Endothelial cell of umbilical vein (primary cell): ENCODE data around the gene CHML. TPM values are rescaled to one million over a fixed set of nuclear protein-coding genes. Genes with fewer than 3 reads are reported as not detected.

ENCODE experiments used
- BruUV-seq: library from RNA; stranded (reverse); fragments of 400-500 nt; replicated peaks from 2 replicates; lab custom pipeline; 2021; lab: Mats Ljungman, UMichigan
- CTCF ChIA-PET: fragments of 300-600, 350-600 bp; sonication (Branson Sonifier 250); formaldehyde crosslinking; loops from one replicate; lab custom pipeline; 2021; ENCODE audit warnings: antibody characterized with exemption, inconsistent platforms; lab: Charles Lee
- POLR2A ChIA-PET: fragments of 300-600, 350-600 bp; sonication (Branson Sonifier 250); formaldehyde crosslinking; loops from one replicate; lab custom pipeline; 2021; ENCODE audit warnings: antibody characterized with exemption, inconsistent platforms; lab: Charles Lee
- DNase-seq: peaks from one replicate; pipeline ENCODE4 v3.0.0-alpha.2; 2011; ENCODE audit warnings: low read depth, low spot score
- FAIRE-seq: peaks from 2 replicates; lab custom pipeline; 2011; peaks lifted over from hg19 to GRCh38; lab: Jason Lieb, UNC
- H2AFZ ChIP-seq: 2 replicates; pipeline ENCODE4 v1.6.0; 2012; ENCODE audit warnings: low read depth, low read length, control low read depth, inconsistent platforms
- H3K27ac ChIP-seq: 2 replicates; pipeline ENCODE4 v1.5.1; 2011; ENCODE audit warnings: low read depth, mild to moderate bottlenecking, control low read depth, low read length, moderate library complexity; ENCODE audit not compliant: insufficient read depth
- H3K27me3 ChIP-seq, 2 experiments: 2 replicates each; pipeline versions ENCODE4 v1.6.0 to v1.6.1; 2011; ENCODE audit warnings: low read length in 2 of 2, mixed read lengths in 1 of 2; ENCODE audit not compliant: control insufficient read depth in 2 of 2, insufficient read depth in 2 of 2
- H3K36me3 ChIP-seq, 2 experiments: 2 replicates in 1 of 2; 3 replicates in 1 of 2; pipeline ENCODE4 v1.5.1; 2011; ENCODE audit warnings: low read length in 2 of 2, mild to moderate bottlenecking in 1 of 2, moderate library complexity in 1 of 2; ENCODE audit not compliant: control insufficient read depth in 2 of 2, insufficient read depth in 2 of 2; ENCODE audit errors: extremely low read depth in 1 of 2
- H3K4me1 ChIP-seq: 3 replicates; pipeline ENCODE4 v1.5.1; 2011; ENCODE audit warnings: mild to moderate bottlenecking, low read length; ENCODE audit not compliant: control insufficient read depth, insufficient read depth; ENCODE audit errors: extremely low read depth
- H3K4me2 ChIP-seq: 2 replicates; pipeline ENCODE4 v1.6.1; 2011; ENCODE audit warnings: low read length, control low read depth, mixed read lengths; ENCODE audit not compliant: insufficient read depth
- H3K4me3 ChIP-seq, 3 experiments: fragments of 200-600 bp in 1 of 3; sonication (generic), shearing (Covaris generic) in 1 of 3; replicated peaks in 1 of 3; 2 replicates each; pipeline ENCODE4 v1.5.1; 2011 to 2016; ENCODE audit warnings: control low read depth in 3 of 3, low read length in 3 of 3, mild to moderate bottlenecking in 2 of 3, inconsistent platforms in 1 of 3, low read depth in 1 of 3, moderate library complexity in 1 of 3; ENCODE audit not compliant: insufficient read depth in 1 of 3
- H3K79me2 ChIP-seq: 2 replicates; pipeline ENCODE4 v1.6.0; 2012; ENCODE audit warnings: low read length, inconsistent platforms; ENCODE audit not compliant: control insufficient read depth, insufficient read depth
- H3K9ac ChIP-seq: replicated peaks from 2 replicates; pipeline ENCODE3; 2011; ENCODE audit warnings: low read length, control low read depth; ENCODE audit not compliant: insufficient read depth; ENCODE audit errors: extremely low read depth
- H3K9me1 ChIP-seq: replicated peaks from 3 replicates; pipeline ENCODE4 v1.6.0; 2011; ENCODE audit warnings: mild to moderate bottlenecking, low read length; ENCODE audit not compliant: control insufficient read depth, insufficient read depth; ENCODE audit errors: extremely low read depth
- H3K9me3 ChIP-seq: replicated peaks from 2 replicates; pipeline ENCODE4 v1.5.1; 2012; ENCODE audit warnings: low read length, inconsistent platforms; ENCODE audit not compliant: control insufficient read depth, insufficient read depth
- H4K20me1 ChIP-seq: replicated peaks from 2 replicates; pipeline ENCODE3; 2011; ENCODE audit warnings: mild to moderate bottlenecking, low read length; ENCODE audit not compliant: control insufficient read depth, insufficient read depth; ENCODE audit errors: extremely low read depth
- CTCF ChIP-seq, 2 donors: IDR thresholded peaks; 1 replicate in 1 of 2; 2 replicates in 1 of 2; pipeline ENCODE4 v1.5.1; 2011; ENCODE audit warnings: low read length in 2 of 2, mild to moderate bottlenecking in 2 of 2, moderate library complexity in 2 of 2, control low read depth in 1 of 2, inconsistent platforms in 1 of 2, low read depth in 1 of 2; ENCODE audit not compliant: insufficient read depth in 1 of 2; ENCODE audit errors: extremely low read depth in 1 of 2
- EZH2 ChIP-seq: IDR thresholded peaks from 2 replicates; pipeline ENCODE4 v1.6.1; 2012; ENCODE audit warnings: borderline replicate concordance, low read depth, mild to moderate bottlenecking, moderate library complexity, low read length, inconsistent platforms; ENCODE audit not compliant: severe bottlenecking
- FOS ChIP-seq: IDR thresholded peaks from 2 replicates; pipeline ENCODE4 v1.6.1; 2011; ENCODE audit warnings: mild to moderate bottlenecking, low read length, moderate library complexity, borderline replicate concordance; ENCODE audit not compliant: insufficient read depth
- JUN ChIP-seq: IDR thresholded peaks from 2 replicates; pipeline ENCODE4 v1.6.1; 2011; ENCODE audit warnings: borderline replicate concordance, low read depth; ENCODE audit not compliant: insufficient read length, insufficient read depth
- MYC ChIP-seq: IDR thresholded peaks from one replicate; pipeline ENCODE4 v1.6.1; 2011; ENCODE audit warnings: mild to moderate bottlenecking, low read depth, low read length
- POLR2A ChIP-seq: IDR thresholded peaks from 2 replicates; pipeline ENCODE4 v1.6.1; 2012; ENCODE audit warnings: low read depth, mild to moderate bottlenecking, control low read depth, low read length
- dilution Hi-C: fragments of 300-500 bp; cut with MboI; formaldehyde crosslinking; loops from one replicate; pipeline ENCODE4 v1.15.0; 2019; ENCODE audit warnings: low sequenced_read_pairs; ENCODE audit not compliant: extremely low pct_ligation_motif_present
- intact Hi-C: fragments of 100-400 bp; cut with micrococcal nuclease; formaldehyde crosslinking; loops from one replicate; pipeline ENCODE4 v1.10.0; 2022
- polyA plus RNA-seq, 4 experiments: library from polyadenylated mRNA; depleted of rRNA in 3 of 4; stranded (reverse) in 3 of 4; unstranded in 1 of 4; fragments of >200 nt; gene quantifications; 2 replicates each; pipeline versions ENCODE4 v1.2.1 to v1.2.3, GENCODE V29; 2011 to 2012; ENCODE audit warnings: missing spikeins in 1 of 4
- total RNA-seq: library from RNA; stranded (reverse); gene quantifications from 2 replicates; pipeline ENCODE4 v1.2.3, GENCODE V29; 2021
- TF ChIP-seq, protein P1 (sequence below): IDR thresholded peaks from 2 replicates; pipeline ENCODE4 v1.6.1; 2011; ENCODE audit not compliant: insufficient read depth, insufficient read length

Gene CHML
- total and polyA plus RNA-seq, 2 donors (not counting 3 experiments of a cell fraction or from before 2014, with no cell fraction given), result 3.3 to 22.3 TPM

GRCh38 chr1:241593186-241593585 lies 47.0 kb downstream of the CHML start:
- Histone ChIP-seq H3K27me3 (no peaks in the 10 kb centered on the region), H2AFZ (no peak overlapping the region), H3K9me1 (no peaks in the 10 kb centered on the region), H3K4me2 (no peak overlapping the region), H3K4me3 (no peak overlapping the region), H3K79me2 (no peaks in the 10 kb centered on the region), H3K9me3 (no peaks in the 10 kb centered on the region), H3K9ac (no peak overlapping the region), H3K4me1 (no peaks in the 10 kb centered on the region), H3K27ac (no peak overlapping the region), H4K20me1 (no peaks in the 10 kb centered on the region), H3K36me3 (peaks cover 0 to 6% of the 10 kb centered on the region in 2 experiments)
- ChIA-PET CTCF (no interaction called here), POLR2A (no interaction called here)
- DNase-seq (no peak), FAIRE-seq (no peak)
- intact Hi-C loops (no loop called here), dilution Hi-C loops (no loop called here)
- no TSS peak for BruUV-seq
- no peak for TF ChIP-seq JUN
- TF ChIP-seq EZH2, result no peak
- TF ChIP-seq POLR2A, result no peak
- no peak for TF ChIP-seq CTCF (IDR thresholded peaks at IDR 0.05; ENCODE audit: extremely low read depth in 1 of 2, insufficient read depth in 1 of 2, low read depth in 1 of 2, low read length in 2 of 2)

GRCh38 chr1:241592273-241592958 lies 47.8 kb downstream of the CHML start:
- ChIA-PET CTCF (interaction anchor here (1.3 to 2.9 kb wide), 2 partner anchors 8 to 18 kb away, joined by 3 to 14 read pairs; no protein-coding TSS in a partner anchor), POLR2A (no interaction called here)
- DNase-seq, result no peak

More at GRCh38 chr1:241592273-241592958, 47.8 kb downstream of the CHML start:
- no peak overlapping the region for H3K4me3 ChIP-seq
- no TSS peak for BruUV-seq
- intact Hi-C loops, result no loop called here
- TF ChIP-seq POLR2A (no peak), JUN (no peak), FOS (peak; percentile 47), CTCF (IDR thresholded peaks at IDR 0.05; ENCODE audit: extremely low read depth in 1 of 2, insufficient read depth in 1 of 2, low read depth in 1 of 2, low read length in 2 of 2) (no peak), MYC (no peak)
- TF ChIP-seq, protein P1, sequence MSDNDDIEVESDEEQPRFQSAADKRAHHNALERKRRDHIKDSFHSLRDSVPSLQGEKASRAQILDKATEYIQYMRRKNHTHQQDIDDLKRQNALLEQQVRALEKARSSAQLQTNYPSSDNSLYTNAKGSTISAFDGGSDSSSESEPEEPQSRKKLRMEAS, result no peak
- H3K36me3 ChIP-seq, result peaks cover 0 to 5% of the 10 kb centered on the region in 2 experiments
- H2AFZ ChIP-seq, result no peak overlapping the region
- dilution Hi-C loops, result no loop called here
- no peaks in the 10 kb centered on the region for H3K79me2 ChIP-seq
- FAIRE-seq, result no peak
- no peak overlapping the region for H3K27ac ChIP-seq
- H3K9me1 ChIP-seq, result no peaks in the 10 kb centered on the region
- H3K4me2 ChIP-seq, result no peak overlapping the region
- no peaks in the 10 kb centered on the region for H3K4me1 ChIP-seq
- H4K20me1 ChIP-seq, result no peaks in the 10 kb centered on the region
- no peak overlapping the region for H3K9ac ChIP-seq
- H3K9me3 ChIP-seq, result no peaks in the 10 kb centered on the region
- no peaks in the 10 kb centered on the region for H3K27me3 ChIP-seq
